ENCODE data around the gene MELTF. TPM values are rescaled to one million over a fixed set of nuclear protein-coding genes. Genes with fewer than 3 reads are reported as not detected.

The MELTF gene
- total and polyA plus RNA-seq, 2 of the 13 experiments (the other 11 are each of a cell fraction or from before 2014, with no cell fraction given), result 3.2 to 7.5 TPM

DNA sequence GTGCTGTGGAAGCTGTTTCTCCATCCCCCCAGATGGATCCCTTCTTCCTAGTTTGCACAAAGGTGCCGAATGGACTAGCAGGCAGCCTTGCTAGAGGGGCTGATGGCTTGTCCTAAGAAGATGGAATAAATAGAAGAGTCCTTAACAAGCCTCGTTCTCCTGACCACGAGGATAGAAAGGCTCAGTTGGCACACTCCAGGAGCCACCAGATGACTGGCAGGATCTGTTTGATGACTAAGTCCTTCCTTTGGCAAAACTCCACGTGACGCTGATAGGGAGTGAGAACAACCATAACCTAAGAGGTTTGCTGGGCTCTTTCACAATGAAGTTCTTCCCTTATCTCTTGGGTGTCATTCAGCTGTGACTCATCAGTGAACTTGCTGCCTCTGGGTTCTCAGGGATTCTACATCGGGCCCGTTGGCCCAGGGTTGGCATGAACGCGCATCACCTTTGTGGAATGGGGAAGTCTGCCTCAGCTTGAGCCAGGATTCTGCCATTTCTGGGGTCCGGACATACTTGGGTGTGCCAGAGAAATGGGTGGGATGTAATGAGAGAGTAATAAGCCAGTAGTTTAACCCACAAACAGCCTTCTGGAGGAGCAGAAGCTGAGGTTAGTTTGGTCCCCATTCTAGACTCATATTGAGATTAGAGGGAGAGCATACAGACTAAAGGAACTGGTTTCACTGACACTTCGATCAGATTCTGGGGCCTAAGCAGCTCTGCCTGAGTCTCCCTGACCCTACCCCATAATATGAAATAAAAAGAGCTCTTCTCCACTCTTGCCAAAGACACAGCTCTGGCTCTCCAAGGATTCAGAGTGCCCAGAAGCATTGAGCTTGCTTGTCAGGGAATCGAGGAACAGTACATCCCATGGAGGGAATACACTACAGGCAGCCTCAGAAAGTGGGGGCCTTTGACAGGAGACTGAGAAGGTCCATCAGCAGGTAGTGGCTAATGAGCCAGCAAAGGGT is 2.0 kb upstream of the MELTF start (continued):
- TF ChIP-seq, protein P1, sequence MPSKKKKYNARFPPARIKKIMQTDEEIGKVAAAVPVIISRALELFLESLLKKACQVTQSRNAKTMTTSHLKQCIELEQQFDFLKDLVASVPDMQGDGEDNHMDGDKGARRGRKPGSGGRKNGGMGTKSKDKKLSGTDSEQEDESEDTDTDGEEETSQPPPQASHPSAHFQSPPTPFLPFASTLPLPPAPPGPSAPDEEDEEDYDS (CRISPR knock-in tag; IDR thresholded peaks at IDR 0.05), result no peak
- TF ChIP-seq, protein P2, sequence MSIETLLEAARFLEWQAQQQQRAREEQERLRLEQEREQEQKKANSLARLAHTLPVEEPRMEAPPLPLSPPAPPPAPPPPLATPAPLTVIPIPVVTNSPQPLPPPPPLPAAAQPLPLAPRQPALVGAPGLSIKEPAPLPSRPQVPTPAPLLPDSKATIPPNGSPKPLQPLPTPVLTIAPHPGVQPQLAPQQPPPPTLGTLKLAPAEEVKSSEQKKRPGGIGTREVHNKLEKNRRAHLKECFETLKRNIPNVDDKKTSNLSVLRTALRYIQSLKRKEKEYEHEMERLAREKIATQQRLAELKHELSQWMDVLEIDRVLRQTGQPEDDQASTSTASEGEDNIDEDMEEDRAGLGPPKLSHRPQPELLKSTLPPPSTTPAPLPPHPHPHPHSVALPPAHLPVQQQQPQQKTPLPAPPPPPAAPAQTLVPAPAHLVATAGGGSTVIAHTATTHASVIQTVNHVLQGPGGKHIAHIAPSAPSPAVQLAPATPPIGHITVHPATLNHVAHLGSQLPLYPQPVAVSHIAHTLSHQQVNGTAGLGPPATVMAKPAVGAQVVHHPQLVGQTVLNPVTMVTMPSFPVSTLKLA (IDR thresholded peaks at IDR 0.05), result 0 out of 2 replicates have a peak, but pooled peaks have one; percentile 12
- TF ChIP-seq ZNF766 (CRISPR knock-in tag; IDR thresholded peaks at IDR 0.05; ENCODE audit: borderline replicate concordance) (no peak), ZC3H4 (CRISPR knock-in tag; IDR thresholded peaks at IDR 0.05; ENCODE audit: borderline replicate concordance) (no peak), HMG20B (CRISPR knock-in tag; conservative IDR thresholded peaks at IDR 0.05) (no peak), CREB1 (IDR thresholded peaks at IDR 0.05) (peak; percentile 86), CREB1 (CRISPR knock-in tag; IDR thresholded peaks at IDR 0.05) (no peak; the same call in 1 of the 2 replicates), ETV6 (CRISPR knock-in tag; conservative IDR thresholded peaks at IDR 0.05) (no peak), EP300 (IDR thresholded peaks at IDR 0.05; ENCODE audit: low read depth in 2 of 2, low read length in 2 of 2) (peak in 1 of 2 experiments; percentile 16; a peak in 1 of 4 replicates), EP300 (CRISPR knock-in tag; IDR thresholded peaks at IDR 0.05; ENCODE audit: borderline replicate concordance) (no peak), ATF7 (IDR thresholded peaks at IDR 0.05) (peak; percentile 5; the same call in 1 of the 2 replicates), ATF7 (CRISPR knock-in tag; IDR thresholded peaks at IDR 0.05) (no peak), FOSL1 (CRISPR knock-in tag; IDR thresholded peaks at IDR 0.05; ENCODE audit: borderline replicate concordance) (peak; percentile 77; the same call in 1 of the 2 replicates), MAFK (conservative IDR thresholded peaks at IDR 0.05 in 1 of 2, IDR thresholded peaks at IDR 0.05 in 1 of 2; ENCODE audit: low read length in 2 of 2) (0 out of 4 replicates have a peak, but pooled peaks of 1 of the 2 experiments have one; percentile 3)
- TF ChIP-seq, protein P3, sequence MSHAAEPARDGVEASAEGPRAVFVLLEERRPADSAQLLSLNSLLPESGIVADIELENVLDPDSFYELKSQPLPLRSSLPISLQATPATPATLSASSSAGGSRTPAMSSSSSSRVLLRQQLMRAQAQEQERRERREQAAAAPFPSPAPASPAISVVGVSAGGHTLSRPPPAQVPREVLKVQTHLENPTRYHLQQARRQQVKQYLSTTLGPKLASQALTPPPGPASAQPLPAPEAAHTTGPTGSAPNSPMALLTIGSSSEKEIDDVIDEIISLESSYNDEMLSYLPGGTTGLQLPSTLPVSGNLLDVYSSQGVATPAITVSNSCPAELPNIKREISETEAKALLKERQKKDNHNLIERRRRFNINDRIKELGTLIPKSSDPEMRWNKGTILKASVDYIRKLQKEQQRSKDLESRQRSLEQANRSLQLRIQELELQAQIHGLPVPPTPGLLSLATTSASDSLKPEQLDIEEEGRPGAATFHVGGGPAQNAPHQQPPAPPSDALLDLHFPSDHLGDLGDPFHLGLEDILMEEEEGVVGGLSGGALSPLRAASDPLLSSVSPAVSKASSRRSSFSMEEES (CRISPR knock-in tag; IDR thresholded peaks at IDR 0.05), result peak; percentile 73
- TF ChIP-seq, protein P4, sequence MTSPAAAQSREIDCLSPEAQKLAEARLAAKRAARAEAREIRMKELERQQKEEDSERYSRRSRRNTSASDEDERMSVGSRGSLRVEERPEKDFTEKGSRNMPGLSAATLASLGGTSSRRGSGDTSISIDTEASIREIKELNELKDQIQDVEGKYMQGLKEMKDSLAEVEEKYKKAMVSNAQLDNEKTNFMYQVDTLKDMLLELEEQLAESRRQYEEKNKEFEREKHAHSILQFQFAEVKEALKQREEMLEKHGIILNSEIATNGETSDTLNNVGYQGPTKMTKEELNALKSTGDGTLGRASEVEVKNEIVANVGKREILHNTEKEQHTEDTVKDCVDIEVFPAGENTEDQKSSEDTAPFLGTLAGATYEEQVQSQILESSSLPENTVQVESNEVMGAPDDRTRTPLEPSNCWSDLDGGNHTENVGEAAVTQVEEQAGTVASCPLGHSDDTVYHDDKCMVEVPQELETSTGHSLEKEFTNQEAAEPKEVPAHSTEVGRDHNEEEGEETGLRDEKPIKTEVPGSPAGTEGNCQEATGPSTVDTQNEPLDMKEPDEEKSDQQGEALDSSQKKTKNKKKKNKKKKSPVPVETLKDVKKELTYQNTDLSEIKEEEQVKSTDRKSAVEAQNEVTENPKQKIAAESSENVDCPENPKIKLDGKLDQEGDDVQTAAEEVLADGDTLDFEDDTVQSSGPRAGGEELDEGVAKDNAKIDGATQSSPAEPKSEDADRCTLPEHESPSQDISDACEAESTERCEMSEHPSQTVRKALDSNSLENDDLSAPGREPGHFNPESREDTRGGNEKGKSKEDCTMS (CRISPR knock-in tag; conservative IDR thresholded peaks at IDR 0.05), result no peak
- TF ChIP-seq, protein P5, sequence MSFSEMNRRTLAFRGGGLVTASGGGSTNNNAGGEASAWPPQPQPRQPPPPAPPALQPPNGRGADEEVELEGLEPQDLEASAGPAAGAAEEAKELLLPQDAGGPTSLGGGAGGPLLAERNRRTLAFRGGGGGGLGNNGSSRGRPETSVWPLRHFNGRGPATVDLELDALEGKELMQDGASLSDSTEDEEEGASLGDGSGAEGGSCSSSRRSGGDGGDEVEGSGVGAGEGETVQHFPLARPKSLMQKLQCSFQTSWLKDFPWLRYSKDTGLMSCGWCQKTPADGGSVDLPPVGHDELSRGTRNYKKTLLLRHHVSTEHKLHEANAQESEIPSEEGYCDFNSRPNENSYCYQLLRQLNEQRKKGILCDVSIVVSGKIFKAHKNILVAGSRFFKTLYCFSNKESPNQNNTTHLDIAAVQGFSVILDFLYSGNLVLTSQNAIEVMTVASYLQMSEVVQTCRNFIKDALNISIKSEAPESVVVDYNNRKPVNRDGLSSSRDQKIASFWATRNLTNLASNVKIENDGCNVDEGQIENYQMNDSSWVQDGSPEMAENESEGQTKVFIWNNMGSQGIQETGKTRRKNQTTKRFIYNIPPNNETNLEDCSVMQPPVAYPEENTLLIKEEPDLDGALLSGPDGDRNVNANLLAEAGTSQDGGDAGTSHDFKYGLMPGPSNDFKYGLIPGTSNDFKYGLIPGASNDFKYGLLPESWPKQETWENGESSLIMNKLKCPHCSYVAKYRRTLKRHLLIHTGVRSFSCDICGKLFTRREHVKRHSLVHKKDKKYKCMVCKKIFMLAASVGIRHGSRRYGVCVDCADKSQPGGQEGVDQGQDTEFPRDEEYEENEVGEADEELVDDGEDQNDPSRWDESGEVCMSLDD (CRISPR knock-in tag; IDR thresholded peaks at IDR 0.05; ENCODE audit: borderline replicate concordance), result no peak

All from HepG2 (cell line).